ENCODE results near the gene NOP14. TPM values are rescaled to one million over a fixed set of nuclear protein-coding genes. Genes with fewer than 3 reads are reported as not detected.

NOP14 gene
- total and polyA plus RNA-seq, 11 donors: 11.4 to 26.0 (median 15.8) TPM

DNA sequence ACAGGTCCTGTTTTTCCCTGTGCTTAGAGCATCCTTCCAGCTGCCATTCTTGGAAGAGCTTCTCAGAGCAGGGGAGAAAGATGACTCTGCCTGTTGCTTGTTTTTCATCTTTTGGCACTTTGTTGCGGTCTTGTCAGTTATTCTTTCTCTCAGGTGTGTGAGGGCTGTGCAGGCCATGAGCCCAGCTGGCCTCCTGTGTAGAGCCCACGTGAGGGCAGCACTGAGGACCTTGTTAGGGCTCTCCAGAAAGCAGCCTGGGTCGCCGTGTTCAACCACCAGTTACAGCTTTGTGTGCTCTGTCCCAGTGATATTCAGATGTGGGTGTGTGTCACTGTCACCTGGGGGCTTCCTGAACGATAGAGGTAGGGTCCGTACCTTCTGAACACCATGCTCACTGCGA lies 52.8 kb downstream of the NOP14 start:
- no peak overlapping the region for H3K4me3 ChIP-seq
- intact Hi-C loops (cut with DNase I): no loop called here

DNA sequence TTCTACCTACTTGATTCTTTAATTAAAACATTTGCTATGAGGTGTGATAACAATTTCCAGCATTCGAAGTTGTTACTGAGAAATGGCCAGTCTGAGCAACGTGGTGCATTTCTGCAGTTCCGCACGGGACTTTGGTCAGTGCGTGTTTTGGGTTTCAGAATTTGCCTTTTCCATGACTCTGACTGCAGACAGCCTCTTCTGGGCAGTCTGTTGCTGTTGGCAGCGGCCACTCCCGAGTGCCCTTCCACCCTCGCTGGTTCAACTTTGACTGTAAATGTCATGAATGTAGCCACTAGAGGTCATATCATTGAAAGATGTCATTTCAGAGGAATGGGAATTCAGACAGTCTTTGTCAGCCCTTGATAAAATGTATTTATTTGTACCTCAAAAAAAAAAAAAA lies 53.6 kb downstream of the NOP14 start:
- Histone ChIP-seq H3K4me3 (no peak overlapping the region), H3K4me1 (peaks cover 0 to 35% (median 0%) of the 10 kb centered on the region in 12 donors), H3K27ac (no peak overlapping the region), H3K27me3 (no peaks in the 10 kb centered on the region), H3K36me3 (peaks cover 0 to 100% (median 98%) of the 10 kb centered on the region in 9 donors), H3K9me3 (no peaks in the 10 kb centered on the region)
- DNase-seq: peak in 1 of 5 donors; percentile 22
- TF ChIP-seq, protein P1, sequence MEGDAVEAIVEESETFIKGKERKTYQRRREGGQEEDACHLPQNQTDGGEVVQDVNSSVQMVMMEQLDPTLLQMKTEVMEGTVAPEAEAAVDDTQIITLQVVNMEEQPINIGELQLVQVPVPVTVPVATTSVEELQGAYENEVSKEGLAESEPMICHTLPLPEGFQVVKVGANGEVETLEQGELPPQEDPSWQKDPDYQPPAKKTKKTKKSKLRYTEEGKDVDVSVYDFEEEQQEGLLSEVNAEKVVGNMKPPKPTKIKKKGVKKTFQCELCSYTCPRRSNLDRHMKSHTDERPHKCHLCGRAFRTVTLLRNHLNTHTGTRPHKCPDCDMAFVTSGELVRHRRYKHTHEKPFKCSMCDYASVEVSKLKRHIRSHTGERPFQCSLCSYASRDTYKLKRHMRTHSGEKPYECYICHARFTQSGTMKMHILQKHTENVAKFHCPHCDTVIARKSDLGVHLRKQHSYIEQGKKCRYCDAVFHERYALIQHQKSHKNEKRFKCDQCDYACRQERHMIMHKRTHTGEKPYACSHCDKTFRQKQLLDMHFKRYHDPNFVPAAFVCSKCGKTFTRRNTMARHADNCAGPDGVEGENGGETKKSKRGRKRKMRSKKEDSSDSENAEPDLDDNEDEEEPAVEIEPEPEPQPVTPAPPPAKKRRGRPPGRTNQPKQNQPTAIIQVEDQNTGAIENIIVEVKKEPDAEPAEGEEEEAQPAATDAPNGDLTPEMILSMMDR (IDR thresholded peaks at IDR 0.05): no peak
- no peak for TF ChIP-seq POLR2A (IDR thresholded peaks at IDR 0.05)
- intact Hi-C loops (cut with DNase I): loop anchor here in 1 of 10 donors (10.0 kb wide), 1 partner anchor 145 kb away; no protein-coding TSS in a partner anchor
- 66 to 78% (median 70%) methylated on average over 8 of the region's 8 CpGs for WGBS, 4 donors
- ATAC-seq: peak in 1 of 4 donors; percentile 22

More for the DNA sequence above, 52.8 kb downstream of the NOP14 start:
- Histone ChIP-seq H3K4me1 (peaks cover 0 to 35% (median 0%) of the 10 kb centered on the region in 12 donors), H3K27ac (no peak overlapping the region), H3K36me3 (peaks cover 0 to 100% (median 98%) of the 10 kb centered on the region in 9 donors), H3K9me3 (no peaks in the 10 kb centered on the region), H3K27me3 (no peaks in the 10 kb centered on the region)
- 68 to 85% (median 76%) methylated on average over 7 of the region's 7 CpGs for WGBS, 4 donors
- TF ChIP-seq, protein P1 (IDR thresholded peaks at IDR 0.05): peak in 4 of 12 donors; percentile 11 to 28 (median 23)
- TF ChIP-seq POLR2A (IDR thresholded peaks at IDR 0.05): no peak
- ATAC-seq (peak in 2 of 4 donors; percentile 49 to 55), DNase-seq (peak in 1 of 5 donors; percentile 14)

DNA sequence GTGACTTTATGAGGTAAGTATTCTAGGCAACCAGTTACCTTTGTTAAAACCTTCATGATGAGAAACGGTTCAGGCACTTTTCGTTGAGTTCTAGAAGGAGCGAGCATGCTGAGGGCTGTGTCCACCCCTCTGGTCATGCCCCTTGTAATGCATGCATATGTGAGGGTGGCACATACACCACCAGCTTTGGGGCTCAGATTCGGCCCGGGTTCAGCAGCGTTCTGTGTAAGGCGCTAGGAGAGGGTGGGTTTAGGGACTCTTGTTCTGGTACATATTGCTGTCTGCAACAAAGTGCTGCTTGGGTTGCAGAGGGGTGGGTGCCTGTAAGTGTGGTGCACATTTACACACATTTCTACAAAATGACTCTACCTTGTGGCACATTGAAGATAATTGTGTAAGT lies 54.5 kb downstream of the NOP14 start:
- H3K36me3 ChIP-seq: peaks cover 0 to 100% (median 98%) of the 10 kb centered on the region in 9 donors
- H3K9me3 ChIP-seq: no peaks in the 10 kb centered on the region
- intact Hi-C loops (cut with DNase I): loop anchor here in 1 of 10 donors (10.0 kb wide), 1 partner anchor 144 kb away; no protein-coding TSS in a partner anchor
- peaks cover 0 to 35% (median 0%) of the 10 kb centered on the region in 12 donors for H3K4me1 ChIP-seq
- 84 to 93% (median 89%) methylated on average over 7 of the region's 7 CpGs for WGBS, 4 donors
- H3K27ac ChIP-seq: no peak overlapping the region
- DNase-seq (no peak), ATAC-seq (no peak)
- H3K4me3 ChIP-seq: no peak overlapping the region
- H3K27me3 ChIP-seq: no peaks in the 10 kb centered on the region
- no peak for TF ChIP-seq POLR2A (IDR thresholded peaks at IDR 0.05)
- TF ChIP-seq, protein P1 (IDR thresholded peaks at IDR 0.05): no peak

DNA sequence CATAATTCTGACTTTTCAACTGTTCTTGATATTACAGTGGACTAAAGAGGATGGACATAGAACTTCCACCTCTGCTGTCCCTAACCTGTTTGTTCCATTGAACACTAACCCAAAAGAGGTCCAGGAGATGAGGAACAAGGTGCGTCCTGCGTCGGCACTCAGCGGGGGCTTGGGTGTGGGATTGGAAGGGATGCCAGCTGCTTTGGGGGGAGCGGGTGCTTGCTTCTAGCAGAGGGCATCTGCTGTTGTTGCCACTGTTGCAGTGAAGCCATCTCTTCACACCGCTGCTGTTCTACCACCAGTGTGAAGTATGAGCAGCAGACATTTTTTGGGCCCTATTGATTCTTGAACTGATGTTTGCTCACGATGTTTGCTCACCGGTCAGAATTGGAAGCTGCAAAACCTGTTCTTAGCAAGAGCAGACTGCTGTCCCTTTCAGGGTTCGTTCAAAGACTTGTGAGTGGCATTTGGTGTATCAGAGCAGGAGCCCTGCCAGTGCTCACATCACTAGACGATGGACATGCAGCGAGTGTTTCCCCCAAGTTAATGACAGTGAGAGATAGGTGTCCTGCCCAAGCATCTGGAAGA lies 55.4 kb downstream of the NOP14 start:
- Histone ChIP-seq H3K4me3 (no peak overlapping the region), H3K4me1 (peaks cover 0 to 28% (median 0%) of the 10 kb centered on the region in 12 donors), H3K36me3 (peaks cover 0 to 100% (median 98%) of the 10 kb centered on the region in 9 donors), H3K9me3 (no peaks in the 10 kb centered on the region), H3K27me3 (no peaks in the 10 kb centered on the region), H3K27ac (no peak overlapping the region)
- ATAC-seq (no peak), DNase-seq (peak in 1 of 5 donors; percentile 15)
- intact Hi-C loops (cut with DNase I): loop anchor here in 1 of 10 donors (10.0 kb wide), 1 partner anchor 143 kb away; no protein-coding TSS in a partner anchor
- TF ChIP-seq, protein P1 (IDR thresholded peaks at IDR 0.05): no peak
- no peak for TF ChIP-seq POLR2A (IDR thresholded peaks at IDR 0.05)
- 91 to 95% (median 93%) methylated on average over 11 of the region's 11 CpGs for whole genome bisulfite sequencing, 4 donors

Data from heart left ventricle (tissue), 16 donors.